ENCODE measurements around the gene TRIM8. TPM values are rescaled to one million over a fixed set of nuclear protein-coding genes. Genes with fewer than 3 reads are reported as not detected.

Gene TRIM8
- total RNA-seq, 1 experiment from 2014 or later = 37.0 TPM

DNA sequence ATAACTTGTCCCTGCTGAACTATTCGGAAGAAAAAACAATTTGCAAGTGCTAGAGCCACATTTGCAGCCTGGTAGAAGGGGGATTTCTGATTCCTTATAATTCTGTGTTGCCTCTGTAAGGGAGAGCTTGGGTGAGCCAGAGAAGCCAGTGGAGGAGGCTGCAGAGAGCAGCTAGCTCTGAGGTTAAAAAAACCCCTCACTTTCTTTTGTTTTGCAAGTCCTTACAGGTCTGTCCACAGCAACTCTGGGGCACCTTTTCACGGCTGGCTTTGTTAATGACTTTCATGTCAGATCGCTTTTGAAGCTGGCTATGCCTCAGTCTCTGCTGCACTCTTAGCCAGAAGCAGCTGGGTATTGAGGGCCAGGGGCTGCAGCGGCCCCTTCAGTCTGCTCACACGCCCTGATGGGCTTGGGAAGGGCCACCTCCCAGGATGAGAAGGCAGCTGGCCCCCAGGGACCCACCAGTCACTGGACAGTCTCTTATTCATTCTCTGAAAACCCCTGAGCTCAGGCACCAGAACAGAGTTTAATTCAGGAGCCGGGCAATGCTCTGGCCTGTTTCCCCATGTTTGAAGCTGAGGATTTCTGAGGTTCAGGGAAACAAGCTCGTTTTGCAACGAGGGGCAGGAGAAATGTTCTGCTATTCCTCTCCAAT is 30.9 kb downstream of the TRIM8 start:
- no peaks in the 10 kb centered on the region for H3K9me3 Mint-ChIP-seq
- Histone ChIP-seq H4K20me1 (ENCODE audit: control insufficient read depth, insufficient read depth, insufficient read length) (no peaks in the 10 kb centered on the region), H3K9ac (ENCODE audit: extremely low read depth, insufficient read length, low read length) (no peak overlapping the region)

More for the DNA sequence above, 30.9 kb downstream of the TRIM8 start:
- H3K4ac ChIP-seq (ENCODE audit: low read depth, low read length) = no peak overlapping the region
- H3K4me2 ChIP-seq (ENCODE audit: insufficient read depth, insufficient read length, low read length) = no peak overlapping the region
- no peak overlapping the region for H3K27ac ChIP-seq (ENCODE audit: insufficient read length, low read depth, low read length)
- H3K18ac ChIP-seq (ENCODE audit: insufficient read length, low read depth, low read length) = no peak overlapping the region
- H3K56ac ChIP-seq (ENCODE audit: insufficient read length, low read depth, low read length) = no peak overlapping the region
- Mint-ChIP-seq H3K36me3 (ENCODE audit: insufficient read depth in 1 of 3, low read depth in 3 of 3) (peaks cover 0 to 2% (median under 1%) of the 10 kb centered on the region in 3 experiments; a peak in 1 of 7 replicates), H3K4me1 (peaks cover 79 to 80% of the 10 kb centered on the region in 2 experiments), H3K27ac (peak overlapping the region; percentile 16 to 95 (median 80); a peak in 4 of 7 replicates), H3K4me3 (peak overlapping the region in 1 of 2 experiments; percentile 62; a peak in 3 of 5 replicates), H3K27me3 (ENCODE audit: low read depth) (no peaks in the 10 kb centered on the region)
- H3K23ac ChIP-seq (ENCODE audit: insufficient read length, low read depth, low read length) = no peak overlapping the region
- no peak overlapping the region for H4K5ac ChIP-seq (ENCODE audit: insufficient read length, low read depth, low read length)
- H2BK120ac ChIP-seq (ENCODE audit: low read depth, low read length, poor library complexity, severe bottlenecking) = no peak overlapping the region
- H4K91ac ChIP-seq (ENCODE audit: insufficient read length, low read depth, low read length) = no peak overlapping the region
- H4K8ac ChIP-seq (replicated peaks; ENCODE audit: insufficient read length, low read depth, low read length) = no peak overlapping the region
- H3T11ph ChIP-seq (ENCODE audit: low read length) = no peak overlapping the region
- DNase-seq = peak; percentile 38
- H3K14ac ChIP-seq (ENCODE audit: insufficient read depth, low read length) = no peak overlapping the region
- no peaks in the 10 kb centered on the region for H3K79me2 ChIP-seq (ENCODE audit: insufficient read depth, low read length)
- H3K79me1 ChIP-seq (ENCODE audit: insufficient read depth, low read depth, low read length, poor library complexity, severe bottlenecking) = no peaks in the 10 kb centered on the region
- H2BK12ac ChIP-seq (ENCODE audit: insufficient read length, low read depth, low read length) = no peak overlapping the region
- H3K4me1 ChIP-seq (ENCODE audit: insufficient read depth, low read length) = peaks cover 18% of the 10 kb centered on the region
- H2BK15ac ChIP-seq (ENCODE audit: low read depth, low read length) = no peak overlapping the region
- H3K27me3 ChIP-seq (ENCODE audit: insufficient read depth, low read length) = no peaks in the 10 kb centered on the region
- H2AK5ac ChIP-seq (ENCODE audit: insufficient read length, low read length) = no peak overlapping the region
- no peak overlapping the region for H2BK20ac ChIP-seq (ENCODE audit: low read depth, low read length, poor library complexity, severe bottlenecking)
- TF ChIP-seq, protein P1, sequence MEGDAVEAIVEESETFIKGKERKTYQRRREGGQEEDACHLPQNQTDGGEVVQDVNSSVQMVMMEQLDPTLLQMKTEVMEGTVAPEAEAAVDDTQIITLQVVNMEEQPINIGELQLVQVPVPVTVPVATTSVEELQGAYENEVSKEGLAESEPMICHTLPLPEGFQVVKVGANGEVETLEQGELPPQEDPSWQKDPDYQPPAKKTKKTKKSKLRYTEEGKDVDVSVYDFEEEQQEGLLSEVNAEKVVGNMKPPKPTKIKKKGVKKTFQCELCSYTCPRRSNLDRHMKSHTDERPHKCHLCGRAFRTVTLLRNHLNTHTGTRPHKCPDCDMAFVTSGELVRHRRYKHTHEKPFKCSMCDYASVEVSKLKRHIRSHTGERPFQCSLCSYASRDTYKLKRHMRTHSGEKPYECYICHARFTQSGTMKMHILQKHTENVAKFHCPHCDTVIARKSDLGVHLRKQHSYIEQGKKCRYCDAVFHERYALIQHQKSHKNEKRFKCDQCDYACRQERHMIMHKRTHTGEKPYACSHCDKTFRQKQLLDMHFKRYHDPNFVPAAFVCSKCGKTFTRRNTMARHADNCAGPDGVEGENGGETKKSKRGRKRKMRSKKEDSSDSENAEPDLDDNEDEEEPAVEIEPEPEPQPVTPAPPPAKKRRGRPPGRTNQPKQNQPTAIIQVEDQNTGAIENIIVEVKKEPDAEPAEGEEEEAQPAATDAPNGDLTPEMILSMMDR (conservative IDR thresholded peaks at IDR 0.05) = no peak
- no peak overlapping the region for H2AFZ ChIP-seq (ENCODE audit: low read length)
- no peaks in the 10 kb centered on the region for H3K9me3 ChIP-seq (ENCODE audit: control insufficient read depth, low read depth, low read length)
- WGBS (ENCODE audit: extremely low coverage, insufficient read length, low lambda C conversion rate) = no CpG with 5 or more reads among the region's 8 CpGs
- no peaks in the 10 kb centered on the region for H3K23me2 ChIP-seq (ENCODE audit: insufficient read length, low read depth, low read length, poor library complexity, severe bottlenecking)
- H2BK5ac ChIP-seq (ENCODE audit: insufficient read length, low read length) = no peak overlapping the region

Data from H9 (cell line).